Measurements from ENCODE around the gene PHLDB1. TPM values are rescaled to one million over a fixed set of nuclear protein-coding genes. Genes with fewer than 3 reads are reported as not detected.

Gene PHLDB1
- total and polyA plus RNA-seq, 2 of the 8 experiments (the other 6 are each of a cell fraction or from before 2014, with no cell fraction given) = 53.9 to 74.8 TPM

DNA sequence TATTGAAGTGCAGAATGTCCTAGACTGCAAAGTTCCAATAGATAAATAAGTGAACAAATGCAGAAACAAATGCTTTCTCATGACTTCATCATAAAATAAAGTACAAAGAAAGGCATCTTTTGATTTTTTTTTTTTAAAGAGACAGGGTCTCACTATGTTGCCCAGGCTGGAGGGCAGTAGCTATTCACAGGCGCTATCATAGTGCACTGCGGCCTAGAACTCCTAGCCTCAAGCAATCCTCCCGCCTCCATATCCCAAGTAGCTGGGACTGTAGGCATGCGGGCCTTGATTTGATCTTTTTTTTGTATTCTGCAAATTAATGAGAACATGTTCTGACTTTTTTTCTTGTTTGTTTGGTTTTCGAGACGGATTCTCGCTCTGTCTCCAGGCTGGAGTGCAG is 32.8 kb upstream of the PHLDB1 start:
- DNase-seq (ENCODE audit: low read depth in 1 of 2, low spot score in 2 of 2) = no peak
- Histone ChIP-seq H3K56ac (replicated peaks; ENCODE audit: insufficient read length, low read depth, low read length) (no peak overlapping the region), H3K9me3 (ENCODE audit: insufficient read depth in 2 of 2, low read depth in 1 of 2, low read length in 1 of 2) (no peaks in the 10 kb centered on the region), H2AFZ (ENCODE audit: low read length) (no peak overlapping the region), H3K36me3 (ENCODE audit: control insufficient read depth in 2 of 4, insufficient read depth in 4 of 4, low read length in 3 of 4) (no peaks in the 10 kb centered on the region), H2BK15ac (ENCODE audit: low read length) (no peak overlapping the region), H3K18ac (ENCODE audit: extremely low read depth, low read length) (no peak overlapping the region), H3K14ac (ENCODE audit: insufficient read length) (no peak overlapping the region), H4K20me1 (replicated peaks in 1 of 2; ENCODE audit: control insufficient read depth in 1 of 2, insufficient read depth in 2 of 2, low read length in 2 of 2) (peaks cover 8 to 10% of the 10 kb centered on the region in 2 experiments), H3K23me2 (ENCODE audit: low read depth, low read length) (peaks cover 7% of the 10 kb centered on the region; the same call in 1 of the 2 replicates), H3K79me1 (ENCODE audit: low read depth, low read length) (no peaks in the 10 kb centered on the region; the same call in 1 of the 2 replicates), H2BK12ac (ENCODE audit: low read depth, low read length) (no peak overlapping the region), H3K4me3 (ENCODE audit: extremely low read depth in 1 of 4, insufficient read depth in 2 of 4, low read depth in 3 of 4, low read length in 4 of 4) (no peak overlapping the region), H3K9ac (replicated peaks in 1 of 4; ENCODE audit: extremely low read depth in 1 of 4, low read depth in 3 of 4, low read length in 3 of 4) (no peak overlapping the region), H3K4ac (replicated peaks; ENCODE audit: insufficient read length, low read depth, low read length) (no peak overlapping the region), H2BK20ac (ENCODE audit: low read length) (no peak overlapping the region), H4K91ac (replicated peaks; ENCODE audit: insufficient read length, low read length) (no peak overlapping the region), H3K79me2 (ENCODE audit: control insufficient read depth in 1 of 2, insufficient read depth in 2 of 2, low read length in 2 of 2) (peaks cover 13 to 69% of the 10 kb centered on the region in 2 experiments), H3K27ac (ENCODE audit: low read depth, low read length) (no peak overlapping the region), H3K4me1 (replicated peaks in 1 of 4; ENCODE audit: control insufficient read depth in 3 of 4, insufficient read depth in 4 of 4, low read length in 3 of 4) (peaks cover 0 to 4% (median 0%) of the 10 kb centered on the region in 4 experiments; a peak in 1 of 7 replicates), H4K8ac (ENCODE audit: extremely low read depth, insufficient read depth, low read length) (no peak overlapping the region), H3K4me2 (ENCODE audit: insufficient read depth in 1 of 2, low read depth in 2 of 2, low read length in 2 of 2) (no peak overlapping the region), H2BK120ac (replicated peaks; ENCODE audit: low read depth, low read length) (no peak overlapping the region), H3K23ac (ENCODE audit: insufficient read length) (no peak overlapping the region), H4K5ac (ENCODE audit: insufficient read length, low read depth, low read length) (no peak overlapping the region), H3K27me3 (replicated peaks in 1 of 4; ENCODE audit: control insufficient read depth in 3 of 4, extremely low read depth in 1 of 4, insufficient read depth in 3 of 4, low read length in 3 of 4) (no peaks in the 10 kb centered on the region), H2AK5ac (ENCODE audit: low read depth, low read length) (no peak overlapping the region), H2BK5ac (ENCODE audit: low read depth, low read length) (no peak overlapping the region)
- WGBS, 2 experiments (ENCODE audit: extremely low coverage in 1 of 2, insufficient coverage in 1 of 2, insufficient read length in 1 of 2, insufficient replicate concordance in 2 of 2, low coverage in 1 of 2, low lambda C conversion rate in 2 of 2, missing lambda C conversion rate in 1 of 2) = 98% methylated on average over 7 of the region's 7 CpGs; no CpG with 5 or more reads in 1 of the 2 experiments
- POLR2A ChIA-PET (ENCODE audit: partially characterized antibody) = no interaction called here
- TF ChIP-seq SAP30 (IDR thresholded peaks at IDR 0.05; ENCODE audit: insufficient read depth, insufficient replicate concordance, low read length) = no peak
- TF ChIP-seq, protein P1, sequence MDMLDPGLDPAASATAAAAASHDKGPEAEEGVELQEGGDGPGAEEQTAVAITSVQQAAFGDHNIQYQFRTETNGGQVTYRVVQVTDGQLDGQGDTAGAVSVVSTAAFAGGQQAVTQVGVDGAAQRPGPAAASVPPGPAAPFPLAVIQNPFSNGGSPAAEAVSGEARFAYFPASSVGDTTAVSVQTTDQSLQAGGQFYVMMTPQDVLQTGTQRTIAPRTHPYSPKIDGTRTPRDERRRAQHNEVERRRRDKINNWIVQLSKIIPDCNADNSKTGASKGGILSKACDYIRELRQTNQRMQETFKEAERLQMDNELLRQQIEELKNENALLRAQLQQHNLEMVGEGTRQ (IDR thresholded peaks at IDR 0.05; ENCODE audit: low read length) = no peak
- TF ChIP-seq POLR2A (IDR thresholded peaks at IDR 0.05; ENCODE audit: control extremely low read depth in 1 of 2, low read depth in 2 of 2, low read length in 2 of 2) = no peak
- TF ChIP-seq BCL11A (IDR thresholded peaks at IDR 0.05; ENCODE audit: low read depth in 2 of 2, low read length in 2 of 2) = no peak
- no peak for TF ChIP-seq EGR1 (IDR thresholded peaks at IDR 0.05; ENCODE audit: borderline replicate concordance, low read depth, low read length)
- TF ChIP-seq, protein P2, sequence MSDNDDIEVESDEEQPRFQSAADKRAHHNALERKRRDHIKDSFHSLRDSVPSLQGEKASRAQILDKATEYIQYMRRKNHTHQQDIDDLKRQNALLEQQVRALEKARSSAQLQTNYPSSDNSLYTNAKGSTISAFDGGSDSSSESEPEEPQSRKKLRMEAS (IDR thresholded peaks at IDR 0.05) = no peak
- TF ChIP-seq RAD21 (IDR thresholded peaks at IDR 0.05 in 1 of 2, conservative IDR thresholded peaks at IDR 0.05 in 1 of 2; ENCODE audit: low read depth in 2 of 2, low read length in 2 of 2) = no peak
- FAIRE-seq = no peak
- CTCF ChIA-PET (ENCODE audit: partially characterized antibody) = no interaction called here

All from H1 (cell line).